HepG2 (cell line): ENCODE results near the gene CNKSR3. TPM values are rescaled to one million over a fixed set of nuclear protein-coding genes. Genes with fewer than 3 reads are reported as not detected.
A peak's percentile ranks its signal among the peaks of the same experiment; 100 is the strongest.

ENCODE experiments used
- ADNP ChIP-seq: sonication (generic); formaldehyde crosslinking; IDR thresholded peaks from 2 replicates; pipeline ENCODE4 v1.4.0; 2020; ENCODE audit warnings: missing genetic modification reagents
- AHDC1 ChIP-seq: sonication (generic); formaldehyde crosslinking; IDR thresholded peaks from 2 replicates; pipeline ENCODE4 v1.5.1; 2020; ENCODE audit warnings: mild to moderate bottlenecking, missing genetic modification reagents, borderline replicate concordance
- ARNT ChIP-seq: fragments of 450-650 bp; IDR thresholded peaks from 2 replicates; pipeline ENCODE4 v1.6.1; 2017
- BRF2 ChIP-seq: sonication (generic); formaldehyde crosslinking; IDR thresholded peaks from 2 replicates; pipeline ENCODE4 v1.8.1; 2022; ENCODE audit warnings: mild to moderate bottlenecking, missing genetic modification reagents
- CENPX ChIP-seq: sonication (generic); formaldehyde crosslinking; IDR thresholded peaks from 2 replicates; pipeline ENCODE4 v1.9.0; 2021; ENCODE audit warnings: mild to moderate bottlenecking, missing genetic modification reagents, moderate library complexity
- DBP ChIP-seq: sonication (generic); formaldehyde crosslinking; IDR thresholded peaks from 2 replicates; pipeline ENCODE4 v1.4.0; 2020; ENCODE audit warnings: missing genetic modification reagents; ENCODE audit errors: not compliant biosample characterization
- ESRRA ChIP-seq: sonication (generic); formaldehyde crosslinking; IDR thresholded peaks from 2 replicates; pipeline ENCODE4 v1.5.1; 2020; ENCODE audit warnings: mild to moderate bottlenecking, low read depth, missing genetic modification reagents
- FOSL1 ChIP-seq: sonication (generic); formaldehyde crosslinking; IDR thresholded peaks from 2 replicates; pipeline ENCODE4 v1.9.0; 2021; ENCODE audit warnings: missing genetic modification reagents, borderline replicate concordance
- GATA4 ChIP-seq: sonication (generic); IDR thresholded peaks from 2 replicates; pipeline ENCODE4 v1.6.1; 2016; ENCODE audit warnings: antibody characterized with exemption, low read depth, borderline replicate concordance
- GATAD1 ChIP-seq: IDR thresholded peaks from 2 replicates; pipeline ENCODE4 v1.6.1; 2016; ENCODE audit warnings: missing genetic modification reagents, missing compliant biosample characterization
- HNF4A ChIP-seq: sonication (generic); formaldehyde crosslinking; IDR thresholded peaks from 2 replicates; pipeline ENCODE4 v1.4.0; 2020; ENCODE audit warnings: missing genetic modification reagents
- IKZF1 ChIP-seq: fragments of 450-650 bp; IDR thresholded peaks from 2 replicates; pipeline ENCODE4 v1.7.1; 2016
- MTERF4 ChIP-seq: sonication (generic); formaldehyde crosslinking; IDR thresholded peaks from 2 replicates; pipeline ENCODE4 v1.8.0; 2023; ENCODE audit warnings: mild to moderate bottlenecking, missing genetic modification reagents
- PRMT3 ChIP-seq: sonication (generic); formaldehyde crosslinking; IDR thresholded peaks from 2 replicates; pipeline ENCODE4 v1.8.1; 2022; ENCODE audit warnings: low read depth, mild to moderate bottlenecking, moderate library complexity, missing genetic modification reagents, borderline replicate concordance
- RARA ChIP-seq: IDR thresholded peaks from 2 replicates; pipeline ENCODE4 v1.6.1; 2016; ENCODE audit warnings: missing genetic modification reagents, missing compliant biosample characterization
- SOX5 ChIP-seq: IDR thresholded peaks from 2 replicates; pipeline ENCODE4 v1.6.1; 2016; ENCODE audit warnings: borderline replicate concordance
- STAG1 ChIP-seq: sonication (generic); formaldehyde crosslinking; IDR thresholded peaks from 2 replicates; pipeline ENCODE4 v1.4.0; 2020; ENCODE audit warnings: missing genetic modification reagents
- TCF12 ChIP-seq, 2 experiments: fragments of 450-650 bp in 1 of 2; sonication (generic) in 1 of 2; formaldehyde crosslinking in 1 of 2; IDR thresholded peaks; 2 replicates each; pipeline versions ENCODE4 v1.6.1 to v1.8.0; 2017 to 2022; ENCODE audit warnings: antibody characterized with exemption in 1 of 2, mild to moderate bottlenecking in 1 of 2, missing genetic modification reagents in 1 of 2, moderate library complexity in 1 of 2
- YY1 ChIP-seq: IDR thresholded peaks from 2 replicates; pipeline ENCODE4 v1.6.1; 2011; ENCODE audit warnings: low read length, low read depth, moderate library complexity, mild to moderate bottlenecking; ENCODE audit not compliant: insufficient read depth, insufficient replicate concordance
- ZC3H13 ChIP-seq: sonication (generic); formaldehyde crosslinking; IDR thresholded peaks from 2 replicates; pipeline ENCODE4 v1.8.1; 2023; ENCODE audit warnings: mild to moderate bottlenecking, missing genetic modification reagents, moderate library complexity
- ZMYM2 ChIP-seq: sonication (generic); formaldehyde crosslinking; IDR thresholded peaks from 2 replicates; pipeline ENCODE4 v1.8.0; 2022; ENCODE audit warnings: mild to moderate bottlenecking, missing genetic modification reagents
- ZNF615 ChIP-seq: sonication (generic); formaldehyde crosslinking; IDR thresholded peaks from 2 replicates; pipeline ENCODE4 v1.5.0; 2020; ENCODE audit warnings: mild to moderate bottlenecking, missing genetic modification reagents, borderline replicate concordance
- ZNF83 ChIP-seq: sonication (generic); formaldehyde crosslinking; IDR thresholded peaks from 2 replicates; pipeline ENCODE4 v1.4.0; 2020; ENCODE audit warnings: missing genetic modification reagents, mild to moderate bottlenecking, borderline replicate concordance
- polyA plus RNA-seq, 8 experiments: library from polyadenylated mRNA; depleted of rRNA in 3 of 8; stranded (reverse) in 7 of 8; unstranded in 1 of 8; fragments of >200 nt; fragmentation: Illumina TruSeq in 4 of 8; extraction: Trizol in 4 of 8; gene quantifications; 2 replicates each; pipeline versions ENCODE4 v1.2.1 to v1.2.3, GENCODE V29; 2011 to 2016; ENCODE audit warnings: low read depth in 4 of 8, missing spikeins in 1 of 8, mixed read lengths in 1 of 8; ENCODE audit not compliant: insufficient read depth in 1 of 8
- total RNA-seq, 5 experiments: library from RNA; depleted of rRNA; stranded (reverse); fragments of >200 nt; fragmentation: Illumina TruSeq; extraction: Trizol; gene quantifications; 2 replicates each; pipeline ENCODE4 v1.2.3, GENCODE V29; 2016; ENCODE audit warnings: low read depth in 1 of 5

CNKSR3 gene
- total and polyA plus RNA-seq, 2 of the 13 experiments (the other 11 are each of a cell fraction or from before 2014, with no cell fraction given) = 9.2 to 38.6 TPM

GRCh38 chr6:154498340-154498934 lies 12.0 kb downstream of the CNKSR3 start (continued):
- TF ChIP-seq ADNP (CRISPR knock-in tag) = no peak
- TF ChIP-seq ZC3H13 (CRISPR knock-in tag) = no peak
- peak; percentile 28; the same call in 1 of the 2 replicates for TF ChIP-seq SOX5 (CRISPR knock-in tag)
- TF ChIP-seq BRF2 (CRISPR knock-in tag) = no peak
- no peak for TF ChIP-seq MTERF4 (CRISPR knock-in tag)
- TF ChIP-seq HNF4A (CRISPR knock-in tag) = peak; percentile 25; the same call in 1 of the 2 replicates
- TF ChIP-seq AHDC1 (CRISPR knock-in tag) = peak; percentile 31; the same call in 1 of the 2 replicates
- no peak for TF ChIP-seq IKZF1
- TF ChIP-seq DBP = no peak
- TF ChIP-seq ESRRA (CRISPR knock-in tag) = no peak
- TF ChIP-seq GATAD1 (CRISPR knock-in tag) = no peak
- TF ChIP-seq FOSL1 (CRISPR knock-in tag) = no peak
- TF ChIP-seq CENPX (CRISPR knock-in tag) = no peak
- no peak for TF ChIP-seq ZNF615 (CRISPR knock-in tag)
- TF ChIP-seq GATA4 = no peak
- no peak for TF ChIP-seq TCF12 (IDR thresholded peaks at IDR 0.05)
- TF ChIP-seq TCF12 (CRISPR knock-in tag; IDR thresholded peaks at IDR 0.05) = no peak
- TF ChIP-seq YY1 = no peak
- TF ChIP-seq STAG1 (CRISPR knock-in tag) = no peak
- TF ChIP-seq ZNF83 (CRISPR knock-in tag) = no peak
- TF ChIP-seq RARA = no peak
- TF ChIP-seq ZMYM2 (CRISPR knock-in tag) = peak; percentile 58; the same call in 1 of the 2 replicates
- no peak for TF ChIP-seq ARNT
- no peak for TF ChIP-seq PRMT3 (CRISPR knock-in tag)
